Pulmonary artery endothelial cell (primary cell): ENCODE data around the gene HARBI1. TPM values are rescaled to one million over a fixed set of nuclear protein-coding genes. Genes with fewer than 3 reads are reported as not detected.

ENCODE experiments used
- DNase-seq: peaks from one replicate; pipeline ENCODE4 v3.0.0-alpha.2; 2011; ENCODE audit warnings: low read depth, low spot score
- total RNA-seq: library from RNA; depleted of rRNA; stranded (reverse); fragments of >200 nt; gene quantifications from 2 replicates; pipeline ENCODE4 v1.2.3, GENCODE V29; 2014

Gene HARBI1, protein sequence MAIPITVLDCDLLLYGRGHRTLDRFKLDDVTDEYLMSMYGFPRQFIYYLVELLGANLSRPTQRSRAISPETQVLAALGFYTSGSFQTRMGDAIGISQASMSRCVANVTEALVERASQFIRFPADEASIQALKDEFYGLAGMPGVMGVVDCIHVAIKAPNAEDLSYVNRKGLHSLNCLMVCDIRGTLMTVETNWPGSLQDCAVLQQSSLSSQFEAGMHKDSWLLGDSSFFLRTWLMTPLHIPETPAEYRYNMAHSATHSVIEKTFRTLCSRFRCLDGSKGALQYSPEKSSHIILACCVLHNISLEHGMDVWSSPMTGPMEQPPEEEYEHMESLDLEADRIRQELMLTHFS
- 5.2 and 5.8 TPM in 2 replicates for total RNA-seq

DNA sequence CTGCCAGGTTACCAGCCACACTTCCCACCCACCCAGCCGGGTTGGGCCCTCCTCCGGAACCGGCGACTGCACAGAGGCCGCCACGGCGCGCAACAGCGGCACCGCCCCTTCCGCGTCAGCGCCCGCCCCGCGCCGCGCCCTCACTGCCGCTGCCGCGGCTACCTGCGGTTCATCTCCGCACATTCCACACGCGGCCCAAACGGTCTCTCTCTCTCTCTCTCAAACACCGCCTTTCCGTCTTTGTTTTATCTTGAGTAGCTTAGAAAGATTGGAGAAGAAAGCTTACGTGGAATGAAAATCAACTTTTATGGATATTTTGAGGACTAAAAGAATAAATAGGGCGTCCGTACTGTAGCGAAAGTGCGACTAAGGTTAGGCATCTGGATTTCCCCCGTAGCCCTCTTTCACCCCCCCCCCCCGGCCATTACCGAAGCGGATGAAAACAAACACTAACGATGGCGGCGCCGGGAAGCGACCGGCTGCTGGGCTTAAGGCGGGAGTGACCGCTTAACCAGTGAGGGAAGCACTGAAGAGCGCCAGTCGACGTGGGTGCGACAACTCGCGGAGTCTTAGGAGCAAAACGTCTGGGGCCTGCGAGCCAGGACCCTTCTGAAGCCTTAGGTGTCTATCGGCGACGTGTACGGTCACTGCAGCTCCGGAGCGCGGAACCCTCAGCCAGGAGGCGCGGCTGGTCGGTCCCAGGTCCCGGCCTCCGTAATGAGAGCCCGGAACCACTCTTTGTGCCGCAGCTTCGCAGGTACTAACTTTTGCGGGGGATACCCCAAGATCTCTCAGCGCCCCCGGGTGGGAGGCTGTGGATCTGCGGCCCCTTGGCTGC is at the start of gene HARBI1, which contains the start of gene ATG13:
Gene HARBI1 (minus strand): TSS at position 94 of the 838 bp plus-strand sequence. CDS start 990 bp downstream, outside the sequence.
Gene ATG13 (plus strand): TSS at position 420 of the 838 bp plus-strand sequence. CDS start 26,739 bp downstream, outside the sequence.
- peak; percentile 71 for DNase-seq

DNA sequence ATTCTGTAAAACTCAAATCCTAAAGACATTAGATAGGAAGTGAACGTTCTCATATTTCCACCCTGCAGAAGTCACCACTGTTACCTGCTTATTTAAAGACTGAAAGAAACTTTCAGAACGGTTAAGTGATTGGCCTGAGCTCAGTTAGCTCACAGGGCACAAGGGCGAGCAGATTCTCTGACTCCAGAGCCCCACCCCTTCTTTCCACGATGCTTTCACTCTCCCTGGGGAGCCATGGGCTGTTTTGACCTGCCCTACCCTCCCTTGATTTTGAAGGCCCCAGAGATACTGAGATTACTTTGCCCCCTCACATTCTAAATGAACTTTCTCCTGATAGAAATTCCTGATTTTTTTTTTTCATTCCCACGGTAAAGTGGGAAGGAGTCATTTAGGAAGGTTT is 49.5 kb upstream of the HARBI1 start:
- no peak for DNase-seq

DNA sequence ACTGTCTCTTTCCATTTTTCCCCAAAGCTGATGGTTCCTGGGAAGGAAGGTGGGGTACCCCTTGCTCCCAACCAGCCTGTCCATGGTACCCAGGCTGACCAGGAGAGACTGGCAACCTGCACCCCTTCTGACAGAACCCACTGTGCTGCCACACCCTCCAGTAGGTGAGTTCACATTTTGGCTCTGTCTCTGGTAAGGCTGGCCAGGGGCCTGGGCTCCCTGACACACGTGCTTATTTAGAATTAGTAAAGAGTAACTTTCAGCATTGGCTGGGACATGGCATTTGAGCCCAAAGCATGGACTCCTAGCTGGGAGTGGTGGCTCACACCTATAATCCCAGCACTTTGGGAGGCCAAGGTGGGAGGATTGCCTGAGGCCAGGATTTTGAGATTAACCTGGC is 48.3 kb upstream of the HARBI1 start:
- DNase-seq, result no peak

DNA sequence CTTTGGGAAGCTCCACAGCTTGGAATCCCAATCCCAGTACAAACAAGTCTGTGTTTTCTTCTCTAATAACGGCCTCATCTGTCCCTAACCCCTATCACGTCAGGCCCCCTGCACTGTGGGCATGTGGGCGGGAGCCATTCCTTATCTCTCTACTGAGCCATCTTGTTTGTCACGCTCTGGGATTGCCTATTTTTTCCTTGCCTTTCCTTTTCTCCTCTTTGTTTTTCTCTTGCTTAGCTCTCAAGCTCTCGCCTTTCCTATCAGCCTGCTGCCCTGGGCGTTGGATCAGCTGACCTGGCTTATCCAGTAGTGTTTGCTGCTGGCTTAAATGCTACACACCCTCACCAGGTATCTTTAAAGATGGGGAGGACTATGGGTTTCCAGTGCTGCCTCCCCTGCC is 47.6 kb upstream of the HARBI1 start:
- DNase-seq, result no peak

DNA sequence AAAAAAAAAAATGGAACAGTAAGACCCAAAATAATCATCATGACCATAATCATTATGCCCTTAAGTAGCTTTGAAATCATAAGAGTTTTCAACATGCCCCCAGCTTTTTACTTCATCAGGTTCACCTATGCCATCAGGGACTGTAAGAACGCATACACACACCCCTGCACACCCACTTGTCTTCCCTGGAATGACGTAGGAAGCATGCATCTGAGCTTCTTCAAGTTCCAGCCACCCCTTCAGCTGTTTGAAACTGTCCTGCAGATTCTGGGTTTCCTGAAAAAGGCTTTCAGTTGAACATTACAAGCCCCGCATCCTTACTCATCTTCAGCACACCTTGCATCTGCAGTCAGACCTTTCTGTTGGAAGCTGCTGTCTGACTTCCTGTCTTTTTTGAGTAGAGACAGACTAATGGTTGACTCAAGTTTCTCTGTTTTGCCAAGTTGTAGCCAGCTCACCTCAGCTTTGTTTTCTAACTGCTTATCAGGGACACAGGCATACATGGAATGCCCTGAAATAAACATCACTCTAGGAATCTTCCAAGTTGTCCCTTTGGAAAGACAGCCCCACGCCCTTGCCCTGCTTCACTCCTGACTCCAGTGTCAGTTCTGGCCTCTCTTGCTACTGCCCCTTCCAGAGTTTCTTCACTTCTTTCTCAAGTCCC is 46.4 kb upstream of the HARBI1 start:
- no peak for DNase-seq

DNA sequence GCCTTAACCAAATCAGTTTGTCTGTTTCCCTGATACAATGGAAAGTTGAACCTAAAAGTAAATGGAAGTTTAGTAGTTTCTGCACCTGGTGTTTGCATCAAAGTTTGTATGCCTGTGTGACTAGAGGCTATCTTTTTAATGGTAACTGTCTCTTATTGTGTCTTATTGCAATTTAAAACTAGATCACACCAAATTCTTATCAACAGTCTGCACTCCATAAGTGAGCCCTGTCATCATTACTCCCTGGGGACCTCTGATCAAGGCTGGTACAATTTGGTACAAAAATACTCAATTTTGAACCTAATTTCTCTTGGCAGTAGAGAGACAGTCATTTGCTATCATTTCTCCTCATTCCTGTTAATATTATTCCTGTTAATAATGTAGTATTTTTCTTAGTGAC is 45.3 kb upstream of the HARBI1 start:
- no peak for DNase-seq

DNA sequence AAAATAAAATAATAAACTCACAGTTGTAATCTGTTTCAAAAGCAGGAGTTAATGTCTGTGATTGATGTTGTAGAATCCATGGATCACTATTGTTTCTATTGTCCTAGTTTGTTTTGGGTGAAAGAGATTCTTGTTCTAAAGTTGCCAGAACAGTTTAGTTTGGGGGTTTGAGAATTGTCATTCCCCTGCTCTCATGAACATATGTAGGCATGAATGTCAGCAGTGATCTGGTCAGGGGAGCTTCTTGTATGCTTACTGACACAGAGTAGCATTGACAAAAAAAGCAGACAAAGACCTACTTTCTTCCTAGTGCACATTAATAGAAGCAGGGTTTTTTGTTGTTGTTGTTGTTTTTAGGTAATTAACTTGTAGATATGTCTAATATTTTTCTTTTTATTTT is 44.8 kb upstream of the HARBI1 start:
- no peak for DNase-seq

DNA sequence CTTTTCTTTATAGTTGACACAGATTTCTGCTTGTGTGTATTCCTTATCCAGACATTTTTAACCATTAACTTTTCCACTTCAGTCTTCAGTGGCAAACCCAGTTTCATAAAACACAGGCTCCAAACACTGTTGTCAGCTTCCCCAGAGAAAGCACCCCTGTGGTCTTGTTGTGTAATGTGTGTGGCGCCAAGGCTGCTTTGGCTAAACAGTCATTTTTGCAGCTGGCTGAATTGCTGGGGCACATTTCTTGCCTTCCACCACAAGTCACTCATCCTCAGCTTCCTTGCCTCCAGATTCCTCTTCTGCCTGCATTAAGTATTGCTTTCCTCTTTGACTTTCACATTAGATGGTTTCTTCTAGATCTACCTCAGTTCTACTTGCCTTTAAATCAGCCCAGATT is 42.9 kb upstream of the HARBI1 start:
- no peak for DNase-seq

DNA sequence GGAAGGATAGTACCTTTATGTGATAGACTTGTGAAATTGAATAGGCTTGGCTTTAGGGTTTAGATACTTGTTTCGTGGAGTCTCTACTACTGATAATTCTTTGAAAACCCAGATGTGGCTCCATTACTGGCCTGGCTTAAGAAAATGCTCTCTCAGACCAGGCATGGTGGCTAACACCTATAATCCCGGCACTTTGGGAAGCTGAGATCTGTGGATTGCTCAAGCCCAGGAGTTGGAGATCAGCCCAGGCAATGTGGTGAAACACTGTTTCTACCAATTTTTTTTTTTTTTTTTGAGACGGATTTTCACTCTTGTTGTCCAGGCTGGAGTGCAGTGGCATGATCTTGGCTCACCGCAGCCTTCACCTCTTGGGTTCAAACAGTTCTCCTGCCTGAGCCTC is 41.2 kb upstream of the HARBI1 start:
- DNase-seq, result no peak

DNA sequence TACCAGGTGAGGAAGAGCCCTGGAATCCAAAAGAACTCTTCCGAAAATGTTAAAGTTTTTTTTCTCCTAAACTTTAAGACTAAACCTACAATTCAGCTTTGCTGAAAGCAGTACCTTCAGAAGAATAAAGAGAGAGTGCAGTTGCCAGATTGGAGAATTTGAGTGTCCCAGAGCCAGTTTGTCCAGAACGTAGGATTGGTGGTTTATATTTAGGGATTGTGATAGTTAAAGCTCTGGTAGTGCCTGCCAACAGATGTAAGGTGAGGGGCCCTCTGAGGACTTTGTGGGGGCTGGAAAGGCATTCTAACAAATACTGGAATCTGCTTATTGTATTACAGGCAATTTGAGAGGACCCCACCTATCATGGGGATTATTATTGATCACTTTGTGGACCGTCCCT is 40.2 kb upstream of the HARBI1 start:
- DNase-seq, result no peak

DNA sequence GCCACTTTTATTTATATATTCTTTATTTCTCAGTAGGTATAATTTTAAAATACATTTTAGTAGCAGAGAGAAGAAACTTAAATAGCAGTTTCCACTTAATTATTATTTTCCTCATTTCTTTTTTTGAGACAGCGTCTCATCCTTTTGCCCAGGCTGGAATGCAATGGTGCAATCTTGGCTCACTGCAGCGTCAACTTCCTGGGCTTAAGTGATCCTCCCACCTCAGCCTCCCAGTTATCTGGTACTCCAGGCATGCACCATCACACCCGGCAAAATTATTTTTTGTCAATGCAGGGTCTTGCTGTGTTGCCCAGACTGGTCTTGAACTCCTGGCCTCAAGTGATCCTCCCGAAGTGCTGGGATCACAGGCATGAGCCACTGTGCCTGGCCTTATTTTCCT is 38.6 kb upstream of the HARBI1 start:
- no peak for DNase-seq

DNA sequence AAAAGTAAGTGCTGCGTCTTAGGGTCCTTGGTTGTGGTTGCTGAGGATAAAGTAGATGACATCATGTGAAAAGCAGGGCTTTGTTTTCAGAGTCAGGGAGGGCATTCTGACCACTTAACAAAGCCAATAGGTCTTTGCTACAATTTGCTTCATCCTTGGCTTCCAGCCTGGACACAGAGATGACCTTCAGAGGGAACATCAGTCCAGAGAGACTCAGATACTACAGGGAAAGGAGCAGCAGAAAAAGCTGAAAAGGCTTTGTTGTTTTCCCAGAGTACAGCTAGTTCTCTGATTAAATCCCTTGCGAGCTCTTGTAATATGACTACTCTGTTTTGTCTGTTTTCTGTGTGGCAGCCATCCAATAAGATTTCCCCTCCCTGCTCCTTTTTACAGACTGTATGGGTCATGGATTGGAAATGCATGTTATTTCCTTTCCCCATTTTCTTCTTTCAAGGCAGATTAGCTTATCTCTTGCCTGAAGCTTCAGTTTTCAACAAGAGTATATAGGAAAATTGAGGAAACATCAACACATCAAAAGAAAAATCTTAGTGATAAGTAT is 32.2 kb upstream of the HARBI1 start:
- peak; percentile 88 for DNase-seq

DNA sequence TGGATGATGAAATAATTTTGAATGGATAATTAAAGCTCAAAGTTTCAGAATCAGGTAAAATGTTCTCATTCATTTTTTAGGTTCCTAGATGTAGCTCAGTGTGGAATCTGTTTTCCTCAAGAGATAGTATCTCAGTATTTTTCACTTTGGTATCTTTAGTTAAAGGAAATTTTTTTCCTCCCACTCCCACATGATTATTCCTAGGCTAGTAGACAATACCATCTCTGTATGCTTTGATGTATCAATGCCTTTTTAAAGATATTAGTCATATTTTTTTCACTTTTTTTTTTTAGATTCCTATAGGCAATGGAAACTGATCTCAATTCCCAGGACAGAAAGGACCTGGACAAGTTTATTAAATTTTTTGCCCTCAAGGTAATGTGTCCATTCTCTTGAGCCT is 27.0 kb upstream of the HARBI1 start:
- DNase-seq, result no peak

DNA sequence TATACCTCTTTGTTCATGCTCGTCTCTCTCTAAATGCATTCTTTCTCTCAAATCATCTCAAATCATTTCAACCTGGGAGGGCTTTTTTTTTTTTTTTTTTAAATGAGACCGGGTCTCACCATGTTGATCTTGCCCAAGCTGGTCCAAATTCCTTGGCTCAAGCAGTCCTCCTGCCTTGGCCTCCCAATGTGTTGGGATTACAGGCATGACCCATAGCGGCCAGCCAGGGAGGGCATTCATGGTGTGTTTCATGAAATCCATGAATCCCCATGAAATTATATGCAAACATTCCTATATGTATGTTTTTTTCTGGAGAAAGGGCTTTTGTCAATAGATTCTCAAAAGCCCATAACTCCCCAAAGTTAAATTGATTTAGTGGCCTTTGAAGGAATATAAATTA is 26.5 kb upstream of the HARBI1 start:
- DNase-seq, result no peak

DNA sequence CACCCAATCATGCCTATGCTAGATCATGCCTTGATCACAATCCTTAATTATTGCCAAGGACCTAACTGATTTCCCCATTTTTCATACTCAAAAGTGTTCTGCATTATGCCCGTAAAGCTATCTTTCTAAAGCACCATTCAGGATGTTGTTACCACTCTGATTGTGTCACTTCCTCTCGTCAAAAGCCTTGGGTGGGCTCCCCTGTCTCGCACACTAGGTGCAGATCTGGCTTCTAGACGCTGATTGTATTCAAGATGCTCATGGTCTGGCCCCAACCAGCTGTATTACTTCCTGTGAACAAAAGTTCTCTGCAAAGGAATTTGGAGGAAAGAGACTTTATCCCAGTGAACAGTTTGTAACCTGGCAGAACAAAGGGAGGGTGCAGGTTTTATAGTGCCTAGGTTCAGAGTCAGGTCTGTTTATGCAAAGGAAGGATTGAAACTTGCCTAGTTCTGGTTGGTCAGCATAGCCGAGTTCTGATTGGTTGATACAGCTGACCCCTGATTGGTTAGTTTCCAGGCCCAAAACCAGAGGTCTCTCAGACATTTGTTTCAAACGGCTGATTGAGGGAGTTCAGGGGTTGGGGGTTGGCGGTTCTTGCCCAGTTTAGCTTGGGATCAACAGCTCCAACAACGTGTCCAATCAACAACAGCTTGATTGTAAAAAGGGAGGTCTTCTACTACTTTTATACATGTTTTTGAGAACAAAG is 25.8 kb upstream of the HARBI1 start:
- no peak for DNase-seq

DNA sequence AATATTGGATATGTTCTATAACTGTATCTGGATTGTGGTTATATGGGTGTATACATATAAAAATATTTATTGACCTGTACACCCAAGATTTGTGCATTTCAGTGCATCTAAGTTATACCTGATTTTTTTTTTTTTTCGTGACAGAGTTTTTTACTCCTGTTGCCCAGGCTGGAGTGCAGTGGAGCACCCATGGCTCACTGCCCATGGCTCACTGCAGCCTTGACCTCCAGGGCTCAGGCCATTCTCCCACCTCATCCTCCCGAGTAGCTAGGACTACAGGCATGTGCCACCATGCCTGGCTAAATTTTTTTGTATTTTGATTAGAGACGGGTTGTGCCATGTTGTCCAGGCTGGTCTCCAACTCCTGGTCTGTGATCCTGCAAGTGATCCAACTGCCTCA is 24.6 kb upstream of the HARBI1 start:
- DNase-seq, result no peak

DNA sequence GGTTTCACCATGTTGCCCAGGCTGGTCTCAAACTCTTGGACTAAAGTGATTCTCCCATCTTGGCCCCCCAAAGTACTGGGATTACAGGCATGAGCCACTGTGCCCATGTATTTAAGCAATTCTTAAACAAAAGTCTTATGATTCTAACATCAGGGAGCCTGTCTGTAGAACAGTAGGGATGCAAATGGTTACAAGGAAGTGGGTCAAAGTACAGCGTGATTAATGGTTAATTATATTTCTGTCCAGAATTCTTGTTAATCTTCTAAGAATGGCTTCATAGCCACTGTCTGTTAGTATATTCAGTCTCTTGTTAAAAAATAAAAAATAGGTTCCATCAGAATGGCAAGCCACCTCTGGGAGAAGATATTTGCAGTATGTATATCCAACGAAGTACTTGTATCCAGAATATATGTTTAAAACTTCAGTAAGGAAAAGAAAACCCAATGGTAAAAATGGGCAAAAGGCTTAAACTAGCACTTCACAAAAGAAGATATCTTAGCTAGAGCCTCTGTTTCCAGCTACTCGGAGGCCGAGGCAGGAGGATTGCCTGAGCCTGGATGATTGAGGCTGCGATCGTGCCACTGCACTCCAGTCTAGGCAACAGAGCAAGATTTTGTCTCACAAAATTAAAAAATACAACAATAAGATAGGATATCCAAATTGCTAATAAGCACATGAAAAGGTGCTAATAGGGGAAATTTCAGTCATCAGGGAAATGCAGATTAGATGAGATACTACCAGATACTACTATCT is 23.2 kb upstream of the HARBI1 start:
- DNase-seq, result no peak

DNA sequence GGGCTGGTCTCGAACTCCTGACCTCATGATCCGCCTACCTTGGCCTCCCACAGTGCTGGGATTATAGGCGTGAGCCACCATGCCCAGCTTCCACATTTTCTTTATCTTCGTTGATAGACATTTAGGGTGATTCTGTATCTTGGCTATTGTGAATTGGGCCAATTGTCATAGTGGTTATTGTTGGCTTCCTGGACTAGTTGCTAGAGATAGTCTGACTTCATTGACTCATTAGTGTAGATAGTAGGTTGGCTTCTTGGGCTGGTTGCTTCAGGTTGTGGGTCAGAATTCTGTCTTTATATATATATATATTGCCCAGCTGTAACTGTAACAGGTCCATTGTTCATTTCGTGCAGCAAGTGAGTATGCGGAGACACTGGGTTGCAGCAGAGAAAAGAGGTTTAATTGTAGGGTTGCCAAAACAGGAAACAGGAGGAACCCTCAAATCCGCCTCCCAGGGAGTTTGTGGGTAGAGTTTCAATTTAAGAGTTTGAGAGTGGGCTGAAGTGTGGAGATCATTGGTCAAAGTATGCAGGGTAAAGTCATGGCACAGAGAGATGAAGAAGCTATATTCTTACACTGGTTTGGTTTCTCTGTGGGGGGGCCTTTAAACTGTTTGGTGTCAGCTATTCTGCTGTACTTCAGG is 22.3 kb upstream of the HARBI1 start:
- no peak for DNase-seq

DNA sequence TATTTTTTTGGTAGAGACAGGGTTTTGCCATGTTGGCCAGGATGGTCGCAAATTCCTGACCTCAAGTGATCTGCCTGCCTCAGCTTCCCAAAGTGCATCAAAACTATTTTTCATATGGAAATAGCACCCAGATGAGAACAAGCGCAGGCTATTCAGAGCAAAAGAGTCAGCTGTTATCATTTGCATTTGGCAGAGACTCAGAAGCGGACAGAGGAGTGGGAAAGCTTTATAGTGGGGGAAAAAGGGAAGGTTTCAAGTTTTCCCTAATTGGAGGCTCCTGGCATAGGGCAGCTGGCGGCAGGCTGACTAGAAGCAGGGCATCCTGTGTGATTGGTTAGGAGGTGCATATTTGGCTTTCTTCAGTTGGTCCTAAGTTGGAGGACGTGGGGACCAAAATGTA is 20.5 kb upstream of the HARBI1 start:
- DNase-seq, result no peak

DNA sequence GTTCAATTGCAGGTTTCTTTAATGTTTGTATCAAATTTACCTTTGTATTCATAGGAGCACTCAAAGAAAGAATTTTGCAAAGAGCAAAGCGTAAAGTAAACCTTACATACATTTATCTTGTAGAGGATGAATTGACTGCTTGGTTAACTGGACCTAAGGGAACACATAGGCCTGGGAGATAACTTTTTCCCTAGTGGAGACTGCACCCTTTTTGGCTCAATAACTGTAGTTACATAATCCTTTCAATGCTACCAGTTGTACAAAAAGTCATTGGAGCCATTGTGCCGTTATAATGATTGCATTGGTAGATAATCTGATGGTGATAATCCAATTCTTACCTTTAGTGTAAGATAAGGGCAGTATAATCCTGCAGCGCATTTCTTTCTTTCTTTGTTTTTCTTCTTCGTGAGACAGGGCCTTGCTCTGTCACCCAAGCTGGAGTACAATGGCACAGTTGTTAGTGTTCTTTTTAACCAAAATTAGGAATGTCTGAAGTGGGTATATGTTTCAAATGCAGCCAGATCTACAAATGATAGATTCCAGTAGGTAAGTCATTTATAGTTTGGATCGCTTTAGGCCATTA is 18.6 kb upstream of the HARBI1 start:
- no peak for DNase-seq
